Left kidney (tissue), 2 donors: ENCODE results near the gene CCDC92B. TPM values are rescaled to one million over a fixed set of nuclear protein-coding genes. Genes with fewer than 3 reads are reported as not detected.

Source experiments
- DNase-seq: peaks from one replicate; pipeline ENCODE4 v3.0.0-alpha.2; 2013
- polyA plus RNA-seq: library from polyadenylated mRNA; unstranded; fragments of 120-200 nt; gene quantifications from one replicate; pipeline ENCODE4 v1.2.1, GENCODE V29; 2013; ENCODE audit not compliant: insufficient read length

The CCDC92B gene
- polyA plus RNA-seq, 1 donor, result 0.25 TPM

DNA sequence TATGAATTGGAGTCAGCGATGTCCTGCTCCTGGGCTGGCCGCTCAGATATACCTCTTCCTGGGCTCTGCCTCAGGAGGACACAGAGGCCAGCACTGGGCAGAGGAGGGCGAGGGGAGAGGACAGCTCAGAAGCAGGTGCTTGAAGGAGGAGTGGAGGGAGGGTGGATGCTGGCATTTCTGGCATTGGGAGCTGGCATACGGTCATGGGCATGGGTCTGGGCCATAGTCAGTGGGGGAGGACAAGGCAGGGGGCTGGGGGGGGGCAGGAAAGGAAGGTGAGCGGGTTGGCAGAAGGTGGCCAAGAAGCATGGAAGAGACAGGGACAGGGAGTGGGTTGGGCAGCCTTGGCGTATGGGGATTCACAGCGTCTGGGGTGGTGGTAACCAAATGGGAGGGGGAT, 30.1 kb upstream of the CCDC92B start:
- DNase-seq, result no peak

DNA sequence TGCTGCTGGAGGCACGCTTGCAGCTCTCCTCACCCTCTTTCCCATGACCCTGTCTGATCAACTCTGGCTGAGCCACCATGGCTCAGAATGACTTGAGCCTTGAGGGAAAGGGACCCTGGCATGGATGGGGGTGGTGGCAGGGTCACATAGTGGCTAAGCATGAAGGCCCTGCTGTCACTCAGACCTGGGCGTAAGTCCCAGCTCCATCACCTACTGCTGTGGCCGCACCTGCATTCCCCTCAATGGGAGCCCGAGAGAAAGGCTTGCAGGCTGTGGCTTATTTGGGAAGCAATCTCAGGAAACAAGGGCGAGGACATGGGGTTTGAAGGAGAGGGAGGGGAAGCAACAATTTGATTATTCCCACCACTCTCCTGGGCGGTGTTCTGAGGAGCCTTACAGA, 29.0 kb upstream of the CCDC92B start:
- no peak for DNase-seq

DNA sequence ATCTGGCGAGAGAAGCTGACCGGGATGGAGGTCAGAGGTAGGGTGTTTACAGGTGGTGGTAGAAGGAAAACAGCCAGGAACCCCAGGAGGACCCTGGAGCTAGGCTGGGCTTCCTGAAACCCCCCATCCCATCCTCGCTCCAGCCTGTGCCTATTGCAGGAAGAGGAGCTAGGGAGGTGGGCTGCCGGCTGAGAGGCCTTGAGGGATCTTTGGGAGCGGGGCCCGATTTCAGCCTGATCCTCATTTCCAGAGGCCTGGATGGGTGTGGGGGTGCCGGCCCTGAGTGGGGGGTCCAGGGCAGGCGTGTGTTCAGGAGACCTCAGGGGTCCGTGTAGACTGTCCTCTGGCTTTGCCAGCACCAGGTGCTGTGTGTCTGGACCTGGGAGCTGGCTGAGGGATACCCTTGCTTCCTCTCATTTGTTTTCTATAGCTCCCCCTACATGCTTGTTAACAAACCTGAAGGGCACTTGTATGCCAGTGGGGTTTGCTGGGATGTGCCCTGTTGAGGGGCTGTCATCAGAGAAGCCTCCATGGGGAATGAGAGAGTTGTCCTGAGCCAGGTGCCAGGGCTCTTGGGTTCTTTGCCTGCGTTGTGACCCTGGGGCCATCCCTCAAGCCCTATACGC, 27.9 kb upstream of the CCDC92B start:
- DNase-seq, result no peak

DNA sequence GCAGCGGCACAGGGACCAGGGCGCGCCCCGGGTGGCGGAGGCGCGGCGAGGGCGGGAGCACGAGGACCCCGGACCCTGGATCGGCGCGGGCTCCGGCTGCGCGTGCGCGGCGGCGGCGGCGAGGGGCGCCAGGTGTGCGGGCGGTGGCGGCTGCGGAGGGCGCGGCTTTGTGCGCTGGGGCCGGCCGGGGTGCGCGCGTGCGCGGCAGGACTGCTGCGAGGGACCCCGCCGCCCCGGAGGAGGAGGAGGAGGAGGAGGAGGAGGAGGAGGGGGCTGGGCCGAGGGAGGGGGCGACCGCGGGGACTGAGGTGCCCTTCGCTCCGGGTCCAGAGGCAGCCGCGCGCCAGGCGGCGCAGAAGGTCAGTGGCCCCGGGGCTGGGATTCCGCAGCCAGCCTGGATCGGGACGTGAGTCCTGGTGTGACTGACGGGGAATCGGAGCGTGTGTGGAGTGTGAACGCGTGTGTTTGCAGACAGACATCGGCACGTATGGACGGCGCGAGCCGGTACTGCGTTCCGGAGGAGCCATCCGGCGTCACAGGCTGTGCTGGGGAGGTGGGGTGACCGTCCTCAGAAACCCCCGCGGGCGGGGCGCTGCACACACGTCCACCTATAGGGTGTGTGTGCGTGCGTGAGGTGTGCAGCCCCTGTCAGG, 27.3 kb upstream of the CCDC92B start:
- DNase-seq, result peak; percentile 39

DNA sequence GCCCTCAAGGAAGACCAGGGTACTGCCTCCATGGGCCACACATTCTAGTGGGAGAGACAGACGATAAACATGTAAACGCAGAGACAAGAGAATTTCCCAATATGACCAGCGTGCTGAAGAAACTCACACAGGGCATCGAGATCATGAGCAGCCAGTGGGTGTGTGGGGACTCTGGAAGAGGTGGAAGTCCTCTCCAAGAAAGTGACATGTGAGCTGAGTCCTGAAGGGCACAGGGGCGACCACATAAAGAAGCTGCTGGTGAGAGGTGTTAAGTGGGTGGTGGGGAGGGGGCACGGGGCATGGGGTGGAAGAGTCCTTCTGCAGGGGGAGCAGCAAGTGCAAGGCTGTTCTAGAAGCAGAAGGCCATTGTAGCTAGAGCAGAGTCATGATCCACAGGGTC, 25.8 kb upstream of the CCDC92B start:
- no peak for DNase-seq

DNA sequence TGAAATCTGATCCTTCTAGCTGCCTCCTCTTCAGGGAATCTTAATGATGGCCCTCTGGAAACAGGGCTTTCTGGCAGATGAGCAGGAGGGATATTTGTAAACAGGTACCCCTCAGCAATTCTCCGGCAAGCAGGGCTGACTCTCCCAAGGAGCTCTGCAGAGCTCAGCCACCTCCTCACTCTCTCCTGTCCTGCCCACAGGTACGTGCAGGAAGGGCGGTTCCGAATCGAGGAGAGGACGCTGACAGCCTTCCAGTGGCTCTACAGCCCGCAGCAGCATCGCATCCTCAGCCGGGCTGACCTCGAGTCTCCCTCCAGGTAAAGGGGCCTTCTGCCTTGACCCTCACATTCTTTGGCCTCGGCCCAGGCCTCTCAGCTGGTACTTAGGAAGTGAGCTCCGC, 20.7 kb upstream of the CCDC92B start:
- DNase-seq, result no peak

DNA sequence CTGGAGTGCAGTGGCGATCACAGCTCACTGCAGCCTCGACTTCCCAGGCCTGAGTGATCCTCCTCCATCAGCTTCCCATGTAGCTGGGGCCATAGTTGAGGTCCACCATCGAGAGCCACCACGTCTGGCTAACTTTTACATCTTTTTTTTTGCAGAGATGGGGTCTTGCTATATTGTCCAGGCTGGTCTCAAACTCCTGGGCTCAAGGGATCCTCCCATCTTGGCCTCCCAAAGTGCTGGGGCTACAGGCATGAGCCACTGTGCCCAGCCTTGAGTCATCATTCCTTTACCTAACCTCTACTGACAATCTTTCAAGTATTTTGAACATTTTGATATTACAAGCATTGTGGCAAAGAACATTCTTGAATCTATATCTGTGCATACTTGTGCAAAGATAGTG, 9.4 kb upstream of the CCDC92B start:
- no peak for DNase-seq

DNA sequence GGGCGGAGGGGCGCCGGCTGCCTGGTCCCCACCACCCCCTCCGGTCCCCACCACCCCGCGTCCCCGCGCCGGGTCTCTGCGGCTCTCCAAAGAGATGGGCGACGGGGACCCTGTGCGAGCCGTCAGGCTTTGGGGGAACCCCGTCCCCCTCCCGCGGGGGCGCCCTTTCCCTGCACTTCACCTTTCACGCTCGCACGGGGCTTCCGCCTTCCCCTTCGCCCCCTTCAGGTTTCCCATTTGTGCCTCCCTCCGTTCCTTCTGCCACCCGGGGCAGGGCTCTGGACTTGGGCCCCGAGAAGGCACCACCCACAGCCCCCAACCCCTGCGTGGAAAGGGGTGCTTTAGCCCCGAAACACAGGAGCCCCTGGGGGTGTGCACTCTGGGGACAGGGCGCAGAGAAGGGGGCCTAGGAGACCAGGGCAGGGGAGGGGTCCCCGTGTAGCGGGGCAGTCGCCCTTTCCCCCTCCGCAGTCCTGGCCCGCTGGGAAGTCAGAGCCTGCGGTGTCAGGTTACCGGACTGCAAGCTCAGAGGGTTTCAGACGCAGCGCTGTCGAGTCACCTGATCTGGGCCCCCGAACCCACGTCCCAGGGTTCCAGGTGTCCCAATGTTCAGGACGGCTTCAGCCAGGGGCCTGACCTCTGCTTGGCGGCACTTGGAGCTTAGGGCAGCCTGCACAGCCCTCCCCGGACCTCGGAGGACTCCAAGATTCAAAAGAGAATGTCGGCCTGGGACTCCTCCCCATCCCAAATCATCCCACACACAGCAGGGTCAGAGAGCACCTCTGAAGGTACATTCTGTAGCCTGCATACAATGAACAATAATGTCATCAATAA, 6.7 kb upstream of the CCDC92B start:
- no peak for DNase-seq

DNA sequence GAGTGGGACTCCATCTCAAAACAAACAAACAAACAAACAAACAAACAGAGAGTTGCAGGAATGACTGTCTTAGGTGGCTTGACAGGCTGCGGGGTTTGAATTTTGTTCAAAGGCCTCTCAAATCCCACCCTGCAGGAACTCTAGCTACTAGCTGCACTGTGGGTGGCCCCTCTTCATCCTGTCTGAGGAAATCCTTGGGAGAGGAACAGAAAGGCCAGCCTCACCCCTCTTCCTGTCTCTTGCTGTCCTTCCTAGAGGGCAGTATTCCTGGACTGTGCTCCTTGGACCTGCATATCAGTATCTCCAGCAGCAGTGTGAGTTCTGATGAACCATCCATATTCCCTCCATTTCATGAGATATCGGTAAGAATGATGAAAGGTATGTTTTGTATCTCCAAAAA, 2.0 kb upstream of the CCDC92B start:
- DNase-seq, result no peak

DNA sequence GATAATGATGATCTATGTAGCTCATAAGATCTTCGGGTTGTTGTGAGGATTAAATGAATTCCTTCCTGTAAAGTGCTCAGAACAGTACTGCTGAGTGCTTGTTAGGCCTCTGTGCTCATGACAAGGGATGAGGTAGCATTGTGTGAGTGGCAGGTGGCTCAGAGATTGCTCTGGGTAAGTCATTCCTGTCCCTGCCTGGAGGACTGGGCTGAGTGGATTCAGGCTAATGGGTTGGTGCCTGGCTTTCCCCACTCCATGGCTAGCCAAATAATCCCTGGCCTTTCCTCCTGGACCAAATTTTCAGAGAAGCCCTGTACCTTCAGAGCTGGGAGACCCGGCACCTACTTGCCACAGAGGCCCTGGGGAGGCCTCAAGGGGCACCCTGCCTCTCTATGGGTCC, 1.3 kb upstream of the CCDC92B start:
- no peak for DNase-seq

DNA sequence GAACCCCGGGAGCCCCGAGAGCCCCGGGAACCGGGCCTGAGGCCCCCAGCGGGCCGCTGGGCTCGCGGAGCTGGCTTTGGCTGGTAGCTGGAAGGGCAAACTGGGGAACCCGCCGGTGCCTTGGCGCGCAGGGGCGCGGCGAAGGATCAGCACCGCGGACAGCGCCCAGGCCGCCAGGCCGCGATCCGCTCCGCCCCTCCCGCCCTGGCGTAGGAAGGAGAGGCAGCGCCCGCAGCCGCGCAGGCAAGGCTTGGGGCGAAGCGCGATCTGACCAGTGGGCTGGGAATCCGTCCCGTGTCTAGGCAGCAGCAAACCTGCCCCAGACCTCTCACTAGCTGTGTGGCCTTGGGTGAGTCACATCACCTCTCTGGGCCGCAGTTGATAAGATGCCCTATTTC, 331 bp upstream of the CCDC92B start:
- DNase-seq, result peak; percentile 72

DNA sequence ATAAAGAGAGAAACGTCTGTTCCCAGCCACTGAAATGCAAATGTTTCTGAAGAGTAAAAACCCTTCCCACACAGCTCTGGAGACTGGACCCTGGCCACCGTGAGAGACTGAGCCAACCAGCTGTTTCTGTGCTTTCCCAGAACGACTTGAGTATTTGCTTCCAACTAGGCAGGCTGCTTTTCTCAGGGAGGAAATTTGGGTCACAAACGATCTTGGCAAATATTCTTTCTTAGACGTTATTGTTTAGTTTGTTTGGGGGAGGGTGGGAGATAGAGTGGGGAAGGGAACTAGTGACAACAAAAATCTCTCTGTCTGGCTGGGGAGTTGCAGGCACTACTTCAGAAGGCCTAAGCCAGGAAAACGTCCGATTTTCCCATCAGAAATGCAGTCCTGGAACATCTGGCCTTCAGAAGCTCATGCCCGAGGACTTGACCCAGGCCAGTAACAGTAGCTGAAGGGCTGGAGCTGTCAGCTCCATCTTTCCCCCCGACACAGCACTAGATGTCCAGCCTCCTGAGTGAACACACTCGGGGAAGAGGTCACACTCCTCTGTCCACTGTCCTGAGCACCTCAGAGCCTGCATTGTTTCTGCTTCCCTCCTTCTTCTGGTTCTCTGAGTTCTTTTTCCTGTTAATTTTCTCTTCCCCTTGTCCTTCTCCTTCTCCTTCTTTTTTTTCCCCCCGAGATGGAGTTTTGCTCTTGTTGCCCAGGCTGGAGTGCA, 4.0 kb downstream of the CCDC92B start:
- peak; percentile 24 for DNase-seq

DNA sequence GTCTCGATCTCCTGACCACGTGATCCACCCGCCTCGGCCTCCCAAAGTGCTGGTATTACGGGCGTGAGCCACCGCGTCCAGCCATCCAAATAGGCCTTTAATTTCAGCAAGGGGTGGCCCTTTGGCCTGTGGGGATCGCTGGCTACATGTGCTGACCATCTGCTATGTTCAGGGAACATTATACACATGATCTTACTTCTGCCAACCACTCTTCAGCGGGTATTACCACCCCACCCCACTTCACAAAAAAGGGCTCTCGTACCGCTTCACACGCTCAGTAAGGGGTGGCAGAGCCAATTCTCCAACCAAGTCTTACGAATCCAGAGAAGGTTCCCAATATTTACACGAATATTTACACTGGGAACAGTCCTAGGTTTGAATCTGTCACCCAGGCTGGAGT, 11.8 kb downstream of the CCDC92B start:
- DNase-seq, result no peak

DNA sequence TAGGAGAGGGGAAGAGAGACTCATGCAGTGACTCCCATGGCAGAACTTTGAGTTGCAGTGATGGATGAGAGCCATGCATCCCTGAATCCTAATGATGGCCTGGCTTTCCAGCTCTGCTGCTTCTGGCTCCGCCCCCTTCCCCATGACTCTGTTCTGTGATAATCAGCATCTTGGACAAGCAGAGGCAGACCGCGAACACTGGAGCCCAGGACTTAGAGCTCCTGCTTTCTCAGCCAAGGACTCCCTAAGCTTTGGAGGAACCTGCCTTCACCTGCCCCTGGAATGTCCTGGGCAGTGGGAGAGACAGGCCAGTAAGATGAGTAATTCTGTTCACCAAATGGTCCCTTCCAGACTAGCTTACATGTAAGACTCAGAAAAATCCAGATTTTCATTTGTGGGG, 12.5 kb downstream of the CCDC92B start:
- DNase-seq, result no peak

DNA sequence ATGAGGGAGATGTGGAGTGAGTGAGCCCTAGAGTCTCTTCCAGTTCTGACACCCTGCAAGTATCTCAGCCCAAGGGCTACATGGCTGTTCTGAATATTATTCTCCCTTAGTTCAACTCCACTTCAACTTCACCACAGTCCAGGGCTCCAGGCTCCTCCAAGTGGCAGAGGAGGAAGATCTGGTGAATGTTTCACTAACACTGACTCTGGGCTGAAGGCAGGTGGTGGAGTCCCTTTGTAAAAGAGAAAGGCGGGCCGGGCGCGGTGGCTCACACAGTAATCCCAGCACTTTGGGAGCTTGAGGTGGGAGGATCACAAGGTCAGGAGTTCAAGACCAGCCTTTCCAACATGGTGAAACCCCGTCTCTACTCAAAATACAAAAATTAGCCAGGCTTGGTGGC, 13.6 kb downstream of the CCDC92B start:
- DNase-seq, result no peak

DNA sequence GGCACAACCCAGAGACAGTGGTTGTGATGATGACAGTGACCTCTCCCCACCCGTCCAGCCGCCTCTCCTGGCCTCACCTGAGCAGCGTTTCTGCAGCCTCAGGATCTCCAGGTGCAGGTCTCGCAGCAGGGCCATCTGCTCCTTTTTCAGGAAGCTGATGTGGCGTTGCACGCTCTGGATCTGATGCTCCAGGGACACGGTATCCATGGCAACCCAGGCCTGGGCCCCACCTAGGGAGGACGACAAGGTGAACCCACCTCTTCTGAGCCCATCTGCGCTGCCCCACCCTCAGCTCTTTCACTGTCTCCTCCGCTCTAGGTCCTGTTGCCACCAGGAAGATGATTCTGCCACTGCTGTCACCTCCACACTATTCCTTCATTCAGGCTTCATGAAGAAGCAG, 14.5 kb downstream of the CCDC92B start:
- no peak for DNase-seq

DNA sequence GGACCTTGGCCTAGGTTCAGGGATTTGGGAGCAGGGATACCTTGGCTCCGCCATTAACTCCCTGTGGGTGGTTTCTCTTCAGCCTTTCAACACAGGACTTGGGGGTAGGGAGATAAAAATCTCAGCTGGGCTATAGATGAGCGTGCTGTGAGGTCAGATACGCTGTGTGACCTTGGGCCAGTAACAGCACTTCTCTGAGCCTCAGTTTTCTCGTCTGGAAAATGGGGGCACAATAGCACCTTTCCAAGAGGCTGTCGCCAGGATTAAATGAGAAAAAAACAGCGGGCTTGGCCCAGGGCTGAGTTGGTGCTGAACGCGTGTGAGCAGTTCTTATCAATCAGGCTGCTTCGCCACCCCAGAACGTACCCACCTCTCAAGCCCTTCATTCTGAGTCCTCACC, 17.6 kb downstream of the CCDC92B start:
- no peak for DNase-seq

DNA sequence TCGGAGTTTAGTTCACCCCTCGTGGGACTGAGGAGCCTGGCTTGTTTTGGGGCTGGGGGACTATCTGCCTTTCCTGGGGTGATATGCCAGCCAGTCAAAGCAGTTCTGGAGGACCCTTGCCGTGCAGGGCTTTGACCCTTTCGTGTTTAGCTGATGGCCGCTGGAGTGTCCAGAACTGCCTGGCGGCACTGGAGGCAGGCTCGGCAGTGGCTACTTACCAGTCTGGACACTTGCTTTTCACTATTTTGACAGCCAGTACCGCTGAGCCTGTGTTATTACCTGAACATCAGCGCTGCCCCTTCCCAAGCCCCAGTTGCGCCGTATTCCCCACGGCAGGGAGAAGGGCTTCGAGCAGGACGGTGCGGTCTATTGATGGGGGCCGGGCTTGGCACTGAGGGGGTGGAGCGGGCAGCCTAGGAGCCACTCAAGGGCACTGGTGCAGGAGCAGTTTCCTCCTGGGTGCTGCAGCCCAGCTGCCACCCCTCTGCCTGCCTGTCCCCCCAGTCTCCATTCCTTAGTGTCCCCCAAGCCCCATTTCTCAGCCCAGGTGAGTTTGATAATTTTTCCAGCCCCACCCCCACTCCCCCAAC, 18.6 kb downstream of the CCDC92B start:
- DNase-seq, result no peak

DNA sequence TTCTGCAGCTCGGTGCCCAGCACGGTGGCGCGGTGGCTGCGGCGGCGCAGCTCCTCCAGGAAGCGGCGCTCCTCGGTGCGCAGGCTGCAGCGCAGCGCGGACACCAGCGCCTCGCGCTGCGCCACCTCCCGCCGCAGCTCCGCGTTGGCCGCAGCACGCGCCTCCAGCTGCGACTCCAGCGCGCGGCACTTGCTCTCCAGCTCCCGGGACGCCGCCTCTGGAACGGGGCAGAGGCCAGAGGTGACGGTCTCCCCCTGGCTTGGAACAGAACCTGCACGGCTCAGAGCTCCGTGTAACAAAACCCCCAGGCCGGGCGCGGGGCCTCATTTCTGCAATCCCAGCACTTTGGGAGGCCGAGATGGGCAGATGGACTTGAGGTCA, 24.7 kb downstream of the CCDC92B start:
- DNase-seq, result peak; percentile 27

DNA sequence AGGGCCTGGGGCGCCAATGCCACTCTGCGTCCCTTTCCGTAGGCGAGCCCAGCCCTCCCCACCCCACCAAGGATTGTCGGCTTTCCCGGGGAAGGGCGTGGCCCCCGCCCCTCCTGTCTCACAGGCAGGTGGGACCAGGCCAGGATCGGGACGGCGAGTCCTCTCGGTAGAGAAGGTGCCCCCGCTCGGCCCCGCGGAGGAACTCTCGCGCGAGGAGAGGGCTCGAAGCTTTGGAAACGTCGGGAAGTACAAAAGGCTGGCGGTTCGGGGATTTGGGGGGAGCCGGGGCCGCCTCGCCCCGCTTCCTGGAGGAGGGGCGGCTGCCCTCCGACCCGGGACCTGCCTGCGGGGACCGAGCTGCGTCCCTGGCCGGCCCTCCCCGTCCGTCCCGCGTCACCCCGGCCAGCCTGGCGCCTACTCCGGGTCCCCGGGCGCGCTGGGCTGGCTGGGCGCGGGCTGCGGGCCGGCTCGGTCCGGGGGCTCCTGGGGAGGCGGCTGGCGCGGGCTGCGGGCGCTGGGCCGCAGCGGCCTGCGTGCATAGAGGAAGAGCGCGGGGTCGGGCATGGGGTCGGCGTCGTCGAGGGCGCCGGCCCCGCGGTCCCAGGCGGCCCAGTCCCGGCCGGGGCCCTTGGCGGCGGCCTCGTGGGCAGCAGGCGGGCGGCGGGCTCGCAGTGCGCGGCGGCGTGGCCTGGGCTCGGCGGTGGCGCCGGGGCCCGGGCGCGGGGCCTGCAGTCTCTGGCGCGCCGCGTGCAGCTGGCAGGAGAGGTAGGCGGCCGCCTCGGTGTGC, 25.3 kb downstream of the CCDC92B start:
- peak; percentile 40 for DNase-seq

DNA sequence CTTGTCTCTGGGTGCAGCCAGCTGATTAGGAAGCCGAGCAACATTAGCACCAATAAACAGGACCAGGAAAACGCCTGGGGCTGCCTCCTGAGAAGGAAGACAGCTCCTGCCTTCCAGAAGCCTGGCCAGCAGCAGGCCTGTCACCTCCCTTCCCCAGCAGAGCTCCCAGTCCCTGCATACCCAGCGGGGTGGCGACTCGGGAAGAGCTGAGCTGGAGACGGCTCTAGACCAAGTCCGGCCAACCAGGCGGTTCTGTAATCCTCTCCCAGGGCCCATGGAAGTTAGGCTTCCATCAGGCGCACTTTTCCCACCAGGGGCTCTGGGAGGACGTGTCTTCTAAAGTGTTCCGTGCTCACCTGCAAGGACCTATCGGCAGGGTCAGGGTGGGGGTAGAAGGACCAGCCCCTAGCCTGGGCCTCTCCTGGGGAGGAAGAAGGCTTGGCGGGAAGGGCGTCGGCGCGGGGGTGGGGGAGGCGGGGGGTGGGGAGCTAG, 25.9 kb downstream of the CCDC92B start:
- no peak for DNase-seq
